Measurements from ENCODE around the gene CCDC188.

Gene CCDC188

DNA sequence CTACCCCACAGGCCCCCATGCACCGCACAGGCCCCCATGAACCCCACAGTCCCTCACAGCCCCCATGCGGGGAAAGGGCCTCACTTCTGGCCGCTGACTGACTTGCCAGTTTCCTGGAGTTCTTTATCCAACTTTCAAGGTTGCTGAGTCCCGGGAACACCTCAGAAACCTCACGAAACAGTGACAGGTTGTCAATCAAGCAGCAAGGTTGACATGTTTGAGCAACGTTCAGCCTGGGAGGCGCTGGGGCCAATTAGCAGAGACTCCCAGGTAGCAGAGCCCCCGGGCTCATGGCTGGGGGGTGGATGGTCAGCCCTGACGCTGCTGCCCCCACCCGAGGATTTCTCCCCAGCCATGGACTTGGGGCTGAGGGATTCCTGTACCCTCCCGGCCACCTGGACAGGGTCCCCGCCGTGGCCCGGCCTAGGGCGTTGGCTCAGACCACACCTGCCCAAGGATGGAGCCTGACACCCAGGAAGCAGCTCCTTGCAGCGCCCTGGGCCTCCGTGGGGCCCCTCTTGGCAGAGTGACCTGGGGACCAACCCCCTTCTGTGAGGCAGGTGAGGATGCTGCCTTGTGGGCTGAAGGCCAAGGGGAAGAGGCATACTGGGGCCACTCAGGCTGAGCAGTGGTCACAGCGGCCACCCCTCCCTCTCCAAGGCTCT is 33.8 kb upstream of the CCDC188 start:
- DNase-seq (ENCODE audit: low read depth), result no peak

GRCh38 chr22:20183823-20184222 is 33.0 kb upstream of the CCDC188 start:
- DNase-seq (ENCODE audit: low read depth), result no peak

DNA sequence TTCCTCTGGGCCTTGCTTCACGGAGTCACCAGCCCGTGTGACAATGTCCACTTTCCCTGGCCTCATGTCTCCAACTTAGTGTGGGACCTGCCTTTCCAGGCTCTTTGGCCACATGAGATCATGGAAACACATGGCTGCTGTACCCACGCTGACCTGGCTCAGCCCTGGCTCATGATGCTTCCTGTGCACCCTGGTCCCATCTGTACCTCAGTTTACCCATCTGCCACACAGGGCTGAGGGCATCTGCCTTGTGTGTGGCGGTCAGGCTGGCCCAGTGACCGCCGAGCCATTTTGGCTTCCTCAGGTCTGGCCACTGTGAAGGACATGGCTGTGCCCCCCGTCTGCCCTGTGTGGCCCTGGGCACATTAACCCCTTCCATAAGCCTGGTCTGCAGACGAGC is 32.2 kb upstream of the CCDC188 start:
- no peak for DNase-seq (ENCODE audit: low read depth)

DNA sequence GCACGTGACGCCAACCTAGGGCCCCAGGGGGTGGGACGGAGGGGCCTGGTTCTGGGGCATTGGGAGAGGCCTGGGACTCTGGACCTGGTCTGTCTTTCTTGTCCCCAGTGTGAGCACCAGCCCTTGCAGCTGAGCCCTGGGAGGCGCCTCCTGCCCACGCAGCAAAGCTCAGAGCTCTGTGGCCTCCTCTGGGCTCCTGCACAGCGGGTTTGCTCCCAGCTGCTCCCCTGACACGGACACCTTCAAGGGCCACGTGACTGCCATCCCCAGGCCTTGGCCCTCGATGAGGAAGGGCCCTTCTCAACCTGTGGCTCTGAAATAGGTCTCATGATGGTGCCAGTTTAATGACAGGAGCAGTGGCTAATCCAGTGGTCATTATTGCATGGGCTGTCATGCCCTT is 31.5 kb upstream of the CCDC188 start:
- DNase-seq (ENCODE audit: low read depth), result no peak

- no peak for DNase-seq (ENCODE audit: low read depth)
Observed at GRCh38 chr22:20181884-20182236, 31.0 kb upstream of the CCDC188 start.

- no peak for DNase-seq (ENCODE audit: low read depth)
Observed at GRCh38 chr22:20181194-20181883, 30.5 kb upstream of the CCDC188 start.

DNA sequence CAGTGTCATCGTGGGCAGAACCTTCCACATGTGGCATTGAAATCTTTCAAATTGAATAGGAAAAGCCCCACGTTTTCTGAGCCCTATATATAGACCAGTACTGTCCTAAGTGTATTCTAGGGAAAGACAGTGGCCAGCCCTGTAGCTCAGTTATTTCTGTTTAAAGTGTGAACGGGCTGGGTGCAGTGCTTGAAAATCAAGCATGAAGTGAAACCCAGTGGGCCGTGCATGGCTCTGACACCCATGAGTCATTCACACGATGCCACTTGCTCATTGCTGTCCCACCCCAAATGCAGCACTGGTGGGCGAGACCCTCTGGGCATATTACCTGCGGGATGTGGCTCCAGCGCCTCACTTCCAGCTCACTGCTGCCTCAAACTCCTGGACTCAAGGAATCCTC is 29.8 kb upstream of the CCDC188 start:
- DNase-seq (ENCODE audit: low read depth), result no peak

- DNase-seq (ENCODE audit: low read depth), result no peak
Observed at GRCh38 chr22:20180245-20180630, 29.4 kb upstream of the CCDC188 start.

DNA sequence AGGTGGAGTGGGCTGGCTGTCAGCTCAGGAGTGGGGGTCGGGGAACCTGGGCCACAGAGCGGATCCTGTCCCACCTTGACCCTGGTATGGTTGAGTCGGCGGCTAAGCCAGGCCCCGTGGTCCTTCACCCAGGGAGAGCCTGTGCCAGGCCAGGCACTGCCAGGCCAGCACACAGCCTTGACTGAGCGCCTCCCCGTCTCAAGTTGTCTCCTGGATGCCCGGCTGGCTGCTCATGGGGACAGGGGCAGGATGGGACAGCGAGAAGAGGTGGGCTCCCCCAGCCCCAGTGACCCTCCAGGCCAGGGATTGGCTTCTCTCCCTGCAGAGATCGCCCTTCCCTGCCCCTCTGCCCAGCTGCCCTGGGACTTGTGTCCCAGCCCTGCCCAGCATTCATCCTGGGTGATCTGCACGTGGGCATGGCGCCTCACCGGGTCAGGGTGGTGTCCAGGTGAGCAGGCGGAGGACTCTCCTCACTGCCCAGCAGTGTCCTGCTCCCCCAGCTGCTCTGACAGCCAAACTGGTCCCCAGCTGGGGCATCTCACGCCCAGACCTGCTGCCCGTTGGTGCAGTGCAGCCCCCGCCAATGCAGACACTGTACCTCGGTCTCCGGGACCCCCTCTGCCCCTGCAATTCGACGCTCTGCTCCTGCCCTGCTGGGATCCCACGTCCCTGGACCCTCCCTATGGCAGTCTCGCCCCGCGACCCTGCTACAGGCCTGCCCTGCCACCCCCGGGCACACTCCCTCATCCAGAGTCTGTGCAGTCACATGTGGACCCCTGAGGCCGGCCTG is 28.8 kb upstream of the CCDC188 start:
- DNase-seq (ENCODE audit: low read depth), result no peak

- no peak for DNase-seq (ENCODE audit: low read depth)
Observed at GRCh38 chr22:20178915-20179227, 28.0 kb upstream of the CCDC188 start.

DNA sequence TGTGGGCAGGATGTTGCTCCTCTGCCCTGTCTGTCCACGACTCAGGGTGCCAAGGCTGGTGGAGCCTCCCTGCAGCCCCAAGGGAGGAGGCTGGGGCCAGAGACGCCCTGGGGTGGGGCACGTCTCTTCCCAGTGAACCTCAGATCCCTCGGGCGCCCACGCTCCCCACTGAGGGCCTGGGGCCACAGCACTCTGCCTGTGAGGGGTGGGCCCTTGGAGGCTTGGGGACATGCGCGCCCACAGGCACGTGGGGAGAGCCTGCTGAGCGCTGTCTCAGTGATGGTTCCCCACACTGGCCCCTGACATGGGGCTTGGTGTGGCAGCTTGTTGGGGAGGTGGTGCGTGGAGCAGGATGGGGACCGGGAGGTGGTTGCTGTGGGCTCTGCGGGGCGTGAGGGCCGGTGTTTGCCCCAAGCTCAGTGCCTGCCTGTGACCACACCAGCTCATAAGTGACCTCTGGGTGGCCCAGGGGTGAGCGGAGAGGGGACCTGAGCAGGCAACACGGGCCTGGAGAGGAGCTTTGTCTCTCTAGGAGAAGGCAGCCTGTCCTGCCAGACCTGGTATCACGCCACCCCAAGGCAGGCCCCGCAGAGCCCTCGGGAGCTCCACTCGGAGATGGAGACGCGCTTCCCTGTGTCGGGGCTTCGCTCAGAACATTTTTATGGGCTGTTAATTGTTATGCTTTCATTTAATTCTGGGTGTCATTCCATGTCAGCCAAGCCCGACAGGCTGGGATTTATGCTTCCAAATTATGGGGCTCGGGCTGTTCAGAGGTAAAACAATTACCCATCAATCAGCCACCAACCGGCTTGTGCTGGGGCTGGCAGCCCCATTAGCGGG is 27.4 kb upstream of the CCDC188 start:
- DNase-seq (ENCODE audit: low read depth), result no peak

GRCh38 chr22:20177217-20177911 is 26.5 kb upstream of the CCDC188 start:
- no peak for DNase-seq (ENCODE audit: low read depth)

DNA sequence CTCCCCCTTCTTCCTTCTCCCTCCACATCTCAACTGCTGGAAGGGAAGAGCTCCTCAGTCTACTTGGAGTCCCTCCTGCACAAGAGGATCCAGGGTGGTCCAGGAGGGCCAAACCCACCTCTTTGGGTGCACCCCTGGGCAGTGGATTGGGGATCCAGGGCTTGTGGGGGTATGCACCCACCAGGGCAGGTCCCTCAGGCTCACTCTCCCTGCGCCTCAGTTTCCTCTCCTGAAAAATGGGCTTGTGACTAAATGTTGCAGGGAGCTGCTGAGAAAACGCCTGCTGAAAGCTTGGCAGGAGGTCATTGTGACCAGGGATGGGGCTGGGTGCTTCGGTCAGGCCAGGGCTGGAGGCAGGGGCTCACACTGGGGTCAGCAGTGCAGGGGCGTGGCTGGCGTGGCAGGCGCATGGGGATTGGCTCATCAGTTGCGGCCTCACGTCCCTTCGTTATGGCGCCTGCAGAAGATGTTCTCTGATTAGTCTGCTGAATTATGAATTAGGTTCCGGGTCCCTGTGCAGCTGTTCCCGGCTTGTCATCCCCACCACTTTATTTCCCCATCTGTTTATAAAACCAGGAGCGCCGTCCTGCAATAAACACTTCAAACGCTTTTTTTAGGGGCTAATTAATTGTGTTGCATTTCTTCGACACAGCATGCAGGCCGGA is 25.7 kb upstream of the CCDC188 start:
- DNase-seq (ENCODE audit: low read depth), result no peak

DNA sequence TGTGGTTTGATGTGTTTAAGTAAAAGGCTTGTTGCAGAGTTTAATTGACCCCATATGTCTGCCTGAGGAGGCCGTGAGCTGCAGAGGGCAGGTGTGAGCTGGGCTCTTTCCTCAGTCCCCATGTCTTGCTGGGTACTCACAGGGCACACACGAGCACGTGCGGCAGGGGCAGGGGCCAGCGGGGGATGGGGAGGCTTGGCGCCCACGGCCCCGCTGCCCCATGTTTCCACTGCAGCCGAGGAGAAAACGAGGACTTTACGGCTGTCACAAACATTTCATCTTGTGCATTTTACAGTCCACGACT is 24.7 kb upstream of the CCDC188 start:
- no peak for DNase-seq (ENCODE audit: low read depth)

- DNase-seq (ENCODE audit: low read depth), result no peak
Observed at GRCh38 chr22:20174785-20175596, 24.1 kb upstream of the CCDC188 start.

DNA sequence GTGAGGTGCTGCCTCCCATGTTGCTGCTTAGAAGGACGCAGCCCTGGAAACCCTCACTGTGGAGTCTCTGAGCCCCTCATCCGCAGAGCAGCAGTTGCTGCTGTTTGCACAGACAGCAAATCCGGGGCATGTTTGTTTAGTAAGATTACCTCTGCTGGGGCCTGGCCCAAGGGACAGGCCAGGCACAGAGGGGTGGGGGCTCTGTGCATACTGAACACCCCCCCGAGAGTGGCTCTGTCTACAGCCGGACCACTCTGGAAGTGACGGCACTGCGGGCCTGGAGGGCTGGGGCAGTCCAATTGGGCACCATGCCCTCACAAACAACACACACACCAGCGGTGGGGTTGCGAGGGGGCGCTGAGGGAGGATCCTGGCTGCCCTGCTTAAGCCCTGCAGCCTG is 22.9 kb upstream of the CCDC188 start:
- no peak for DNase-seq (ENCODE audit: low read depth)

DNA sequence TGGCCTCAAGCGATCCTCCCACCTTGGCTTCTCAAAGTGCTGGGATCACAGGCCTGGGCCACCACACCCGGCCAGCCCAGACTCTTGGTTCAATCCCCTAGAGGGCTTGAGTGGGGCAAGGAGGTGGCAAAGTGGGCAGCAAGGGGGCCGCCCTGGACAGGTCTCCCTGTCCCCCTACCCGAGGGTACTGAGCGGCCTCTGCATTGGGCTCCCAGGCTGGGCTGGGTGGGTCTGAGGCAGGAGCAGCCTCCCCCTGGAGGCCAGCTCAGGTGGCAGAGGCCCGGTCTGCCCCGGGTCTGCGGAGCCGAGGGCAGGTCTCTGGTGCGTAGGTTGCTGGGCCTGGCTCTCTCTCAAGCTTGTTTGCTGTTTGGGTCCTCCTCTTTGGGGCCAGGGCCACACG is 22.4 kb upstream of the CCDC188 start:
- DNase-seq (ENCODE audit: low read depth), result no peak

- DNase-seq (ENCODE audit: low read depth), result no peak
Observed at GRCh38 chr22:20172141-20172613, 21.3 kb upstream of the CCDC188 start.

DNA sequence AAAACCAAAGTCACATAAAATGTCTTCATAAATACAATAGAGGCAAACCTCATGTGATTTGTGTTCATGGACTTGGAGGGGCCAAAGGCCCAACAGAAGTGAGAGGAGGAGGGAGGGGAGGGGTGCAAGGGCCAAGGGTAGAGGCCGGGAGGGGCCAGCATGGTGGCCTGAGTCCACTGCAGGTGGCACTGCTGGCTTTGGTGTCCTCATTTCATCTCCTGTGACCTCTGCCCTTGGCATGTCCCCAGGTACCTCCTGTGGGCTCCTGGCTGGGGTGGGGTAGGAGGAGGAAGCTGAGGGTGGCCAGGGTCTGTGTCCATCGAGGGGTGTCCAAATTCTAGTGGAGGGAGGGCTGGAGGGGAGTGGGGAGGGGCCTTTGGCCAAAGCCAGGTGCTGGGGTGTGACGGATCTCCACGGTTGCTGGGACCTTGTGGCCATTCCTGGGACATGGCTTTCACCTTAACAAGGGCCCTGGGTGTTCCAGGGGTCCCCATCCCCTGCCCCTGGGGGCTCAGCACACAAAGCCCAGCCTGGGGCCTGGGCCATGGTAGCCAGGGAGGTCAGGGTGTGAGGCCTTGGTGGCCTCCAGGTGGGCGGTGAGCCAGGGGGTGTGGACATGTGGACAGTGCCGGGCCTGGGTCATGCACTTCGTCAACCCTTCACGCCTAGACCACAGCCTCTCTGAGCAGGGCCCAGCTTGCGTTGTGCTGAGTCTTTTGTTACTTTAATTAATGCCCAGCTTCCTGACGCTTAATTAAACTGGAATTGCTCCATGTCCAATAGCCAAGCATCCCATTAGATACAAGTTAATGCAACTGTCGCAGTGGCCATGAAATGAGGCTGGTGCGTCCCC is 20.7 kb upstream of the CCDC188 start:
- DNase-seq (ENCODE audit: low read depth), result no peak

GRCh38 chr22:20170170-20170569 is 19.3 kb upstream of the CCDC188 start:
- DNase-seq (ENCODE audit: low read depth), result no peak
